GM12878 (cell line): ENCODE measurements around the gene EEF1A1. TPM values are rescaled to one million over a fixed set of nuclear protein-coding genes. Genes with fewer than 3 reads are reported as not detected.

Experiments
- BCL11A ChIP-seq: IDR thresholded peaks from 2 replicates; pipeline ENCODE4 v1.6.1; 2011; ENCODE audit warnings: low read depth, low read length
- DPF2 ChIP-seq: fragments of 450-650 bp; IDR thresholded peaks from 2 replicates; pipeline ENCODE4 v1.6.1; 2017; ENCODE audit warnings: mild to moderate bottlenecking
- LARP7 ChIP-seq: fragments of 450-650 bp; IDR thresholded peaks from 2 replicates; pipeline ENCODE4 v1.6.1; 2017; ENCODE audit warnings: mild to moderate bottlenecking
- MXI1 ChIP-seq: fragments of 150-350 bp; IDR thresholded peaks from 2 replicates; pipeline ENCODE4 v1.6.1; 2011; ENCODE audit warnings: low read depth, mild to moderate bottlenecking, inconsistent platforms, low read length, improper control_type of control experiment
- NR2C2 ChIP-seq: IDR thresholded peaks from 2 replicates; pipeline ENCODE4 v1.6.1; 2011; ENCODE audit warnings: borderline replicate concordance, low read depth; ENCODE audit not compliant: control insufficient read depth, insufficient read length
- NRF1 ChIP-seq: conservative IDR thresholded peaks from 2 replicates; pipeline ENCODE4 v1.6.1; 2011; ENCODE audit warnings: mild to moderate bottlenecking, low read depth, low read length, improper control_type of control experiment
- POU2F2 ChIP-seq: IDR thresholded peaks from 3 replicates; pipeline ENCODE4 v1.6.1; 2011; ENCODE audit warnings: low read depth, mild to moderate bottlenecking, low read length, borderline replicate concordance
- REST ChIP-seq: IDR thresholded peaks from 2 replicates; pipeline ENCODE4 v1.6.1; 2012; ENCODE audit warnings: mild to moderate bottlenecking, low read depth, low read length
- SP1 ChIP-seq: IDR thresholded peaks from one replicate; pipeline ENCODE4 v1.6.1; 2011; ENCODE audit warnings: low read depth, low read length
- SPI1 ChIP-seq: IDR thresholded peaks from 2 replicates; pipeline ENCODE4 v1.6.1; 2011; ENCODE audit warnings: low read depth, mild to moderate bottlenecking, low read length, moderate library complexity, borderline replicate concordance; ENCODE audit not compliant: insufficient read depth
- TCF12 ChIP-seq: IDR thresholded peaks from 2 replicates; pipeline ENCODE4 v1.6.1; 2011; ENCODE audit warnings: low read depth, mild to moderate bottlenecking, low read length
- ZBTB4 ChIP-seq: fragments of 450-650 bp; formaldehyde crosslinking; IDR thresholded peaks from 2 replicates; pipeline ENCODE4 v1.4.0; 2022; ENCODE audit warnings: mild to moderate bottlenecking, moderate library complexity
- ZBTB40 ChIP-seq: fragments of 450-650 bp; IDR thresholded peaks from 2 replicates; pipeline ENCODE4 v1.6.1; 2016; ENCODE audit warnings: mild to moderate bottlenecking, moderate library complexity, borderline replicate concordance
- ZNF687 ChIP-seq: fragments of 450-650 bp; IDR thresholded peaks from 2 replicates; pipeline ENCODE4 v1.6.1; 2017; ENCODE audit warnings: mild to moderate bottlenecking, moderate library complexity
- polyA plus RNA-seq, 11 experiments: library from polyadenylated mRNA; depleted of rRNA in 4 of 11; unstranded in 6 of 11; stranded (reverse) in 5 of 11; fragments of >200 nt; fragmentation: Nextera tagmentation in 4 of 11; fragmentation: Illumina TruSeq in 1 of 11; extraction: Ambion mirVana in 4 of 11; extraction: Trizol in 1 of 11; gene quantifications; 1 replicate in 1 of 11; 2 replicates in 10 of 11; pipeline versions ENCODE4 v1.2.1 to v1.2.3, GENCODE V29; 2011 to 2016; ENCODE audit warnings: inconsistent platforms in 2 of 11, missing spikeins in 2 of 11, low read depth in 1 of 11
- total RNA-seq, 4 experiments: library from RNA; depleted of rRNA in 3 of 4; stranded (reverse); fragments of >200 nt in 3 of 4; fragmentation: Illumina TruSeq in 1 of 4; extraction: Trizol in 1 of 4; gene quantifications; 2 replicates each; pipeline versions ENCODE4 v1.2.1 to v1.2.3, GENCODE V29; 2013 to 2021
- TF ChIP-seq, protein P1 (sequence below): IDR thresholded peaks from 2 replicates; pipeline ENCODE4 v1.6.1; 2012; ENCODE audit warnings: low read depth, low read length, improper control_type of control experiment

EEF1A1 gene
- total and polyA plus RNA-seq, 10 of the 15 experiments (the other 5 are each of a cell fraction or from before 2014, with no cell fraction given) = 4,214 to 18,090 (median 14,132) TPM

GRCh38 chr6:73515204-73515655 is 5.6 kb downstream of the EEF1A1 start (continued):
- TF ChIP-seq REST = no peak
- TF ChIP-seq DPF2 = peak; percentile 74
- TF ChIP-seq LARP7 = no peak
- no peak for TF ChIP-seq NRF1
- TF ChIP-seq POU2F2 = no peak
- TF ChIP-seq NR2C2 = no peak
- peak; percentile 85 for TF ChIP-seq SPI1
- no peak for TF ChIP-seq SP1
- TF ChIP-seq, protein P1, sequence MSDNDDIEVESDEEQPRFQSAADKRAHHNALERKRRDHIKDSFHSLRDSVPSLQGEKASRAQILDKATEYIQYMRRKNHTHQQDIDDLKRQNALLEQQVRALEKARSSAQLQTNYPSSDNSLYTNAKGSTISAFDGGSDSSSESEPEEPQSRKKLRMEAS = 0 out of 2 replicates have a peak, but pooled peaks have one; percentile 45
- TF ChIP-seq TCF12 = no peak
- TF ChIP-seq ZNF687 = peak; percentile 32; the same call in 1 of the 2 replicates
- no peak for TF ChIP-seq ZBTB40
- peak; percentile 87 for TF ChIP-seq MXI1
- TF ChIP-seq BCL11A = no peak
- TF ChIP-seq ZBTB4 (CRISPR knock-in tag) = 0 out of 2 replicates have a peak, but pooled peaks have one; percentile 47
